Astrocyte of the spinal cord (primary cell): Measurements from ENCODE around the gene UBXN6.
A peak's percentile ranks its signal among the peaks of the same experiment; 100 is the strongest.

Experiments
- DNase-seq: peaks from one replicate; pipeline ENCODE4 v3.0.0; 2011; ENCODE audit warnings: low read depth, low spot score
- H3K4me3 ChIP-seq: 2 replicates; pipeline ENCODE4 v1.5.1; 2011; ENCODE audit warnings: low read depth, mild to moderate bottlenecking, low read length, moderate library complexity
- in situ Hi-C: cut with HindIII; loops from 2 replicates; pipeline ENCODE4 v1.10.0; 2017; ENCODE audit warnings: low sequenced_read_pairs
- TF ChIP-seq, protein P1 (sequence below): IDR thresholded peaks from 2 replicates; pipeline ENCODE4 v1.5.1; 2012; ENCODE audit warnings: low read depth, mild to moderate bottlenecking, low read length, inconsistent platforms

Gene UBXN6

DNA sequence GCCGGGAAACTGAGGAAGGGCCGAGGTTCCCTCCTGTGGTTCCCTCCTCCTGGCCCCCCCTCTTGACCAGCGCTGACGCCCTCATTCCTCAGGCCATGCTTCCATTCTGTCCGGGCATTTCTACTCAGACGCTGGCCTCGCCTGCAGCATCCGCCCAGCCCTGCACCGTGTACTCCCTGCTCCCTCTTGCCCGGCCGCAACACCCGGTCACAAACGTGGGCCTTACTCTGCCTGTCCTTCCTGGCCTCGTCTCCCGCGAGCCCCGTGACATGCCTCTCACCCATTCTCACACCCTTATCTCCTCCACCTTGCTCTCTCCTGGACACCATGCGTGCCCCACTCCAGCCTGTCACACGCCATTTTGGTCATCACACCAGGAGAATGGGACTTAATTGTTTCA, 25.8 kb upstream of the UBXN6 start:
- no peak for DNase-seq
- TF ChIP-seq, protein P1, sequence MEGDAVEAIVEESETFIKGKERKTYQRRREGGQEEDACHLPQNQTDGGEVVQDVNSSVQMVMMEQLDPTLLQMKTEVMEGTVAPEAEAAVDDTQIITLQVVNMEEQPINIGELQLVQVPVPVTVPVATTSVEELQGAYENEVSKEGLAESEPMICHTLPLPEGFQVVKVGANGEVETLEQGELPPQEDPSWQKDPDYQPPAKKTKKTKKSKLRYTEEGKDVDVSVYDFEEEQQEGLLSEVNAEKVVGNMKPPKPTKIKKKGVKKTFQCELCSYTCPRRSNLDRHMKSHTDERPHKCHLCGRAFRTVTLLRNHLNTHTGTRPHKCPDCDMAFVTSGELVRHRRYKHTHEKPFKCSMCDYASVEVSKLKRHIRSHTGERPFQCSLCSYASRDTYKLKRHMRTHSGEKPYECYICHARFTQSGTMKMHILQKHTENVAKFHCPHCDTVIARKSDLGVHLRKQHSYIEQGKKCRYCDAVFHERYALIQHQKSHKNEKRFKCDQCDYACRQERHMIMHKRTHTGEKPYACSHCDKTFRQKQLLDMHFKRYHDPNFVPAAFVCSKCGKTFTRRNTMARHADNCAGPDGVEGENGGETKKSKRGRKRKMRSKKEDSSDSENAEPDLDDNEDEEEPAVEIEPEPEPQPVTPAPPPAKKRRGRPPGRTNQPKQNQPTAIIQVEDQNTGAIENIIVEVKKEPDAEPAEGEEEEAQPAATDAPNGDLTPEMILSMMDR = no peak
- in situ Hi-C loops = no loop called here
- H3K4me3 ChIP-seq = no peak overlapping the region

DNA sequence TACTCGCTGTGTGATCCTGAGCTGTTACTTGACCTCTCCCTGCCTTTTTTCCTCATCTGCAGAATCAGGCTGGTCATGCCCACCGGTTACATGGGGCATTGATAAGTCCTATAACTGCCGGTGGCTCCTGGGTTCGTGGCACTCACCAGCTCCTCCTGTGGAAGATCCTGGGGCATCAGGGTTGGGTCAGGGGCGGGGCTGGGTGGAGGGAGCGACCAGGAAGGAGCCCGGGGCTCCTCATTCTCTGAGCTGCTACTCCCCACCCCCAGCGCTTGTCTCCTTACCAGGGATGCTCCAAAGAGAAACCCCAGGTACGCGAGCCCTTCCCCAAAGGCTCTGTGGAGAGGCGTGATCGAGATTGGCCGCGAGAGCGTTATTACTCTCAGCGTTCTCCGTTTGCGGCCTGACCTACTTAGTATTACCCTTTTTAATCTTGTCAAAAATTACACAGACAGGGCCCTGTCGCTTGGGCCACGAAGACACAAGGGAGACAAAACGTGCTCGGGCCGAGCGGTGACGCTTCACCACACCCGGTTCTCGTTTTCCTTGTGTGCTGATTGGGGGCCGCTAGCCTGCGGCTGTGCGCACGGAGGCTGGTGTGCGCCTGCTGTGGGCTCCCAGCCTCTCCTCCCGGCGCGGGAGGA, 25.2 kb upstream of the UBXN6 start:
- in situ Hi-C loops = no loop called here

GRCh38 chr19:4477034-4477801, 19.6 kb upstream of the UBXN6 start:
- DNase-seq = no peak
- in situ Hi-C loops = no loop called here
- TF ChIP-seq, protein P1 = no peak
- H3K4me3 ChIP-seq = no peak overlapping the region

More for the DNA sequence above, 25.2 kb upstream of the UBXN6 start:
- TF ChIP-seq, protein P1 = no peak
- DNase-seq = no peak
- H3K4me3 ChIP-seq = no peak overlapping the region

GRCh38 chr19:4474514-4475022, 17.0 kb upstream of the UBXN6 start:
- DNase-seq = peak; percentile 70
- in situ Hi-C loops = no loop called here
- TF ChIP-seq, protein P1 = no peak
- H3K4me3 ChIP-seq = peak overlapping the region; percentile 86

DNA sequence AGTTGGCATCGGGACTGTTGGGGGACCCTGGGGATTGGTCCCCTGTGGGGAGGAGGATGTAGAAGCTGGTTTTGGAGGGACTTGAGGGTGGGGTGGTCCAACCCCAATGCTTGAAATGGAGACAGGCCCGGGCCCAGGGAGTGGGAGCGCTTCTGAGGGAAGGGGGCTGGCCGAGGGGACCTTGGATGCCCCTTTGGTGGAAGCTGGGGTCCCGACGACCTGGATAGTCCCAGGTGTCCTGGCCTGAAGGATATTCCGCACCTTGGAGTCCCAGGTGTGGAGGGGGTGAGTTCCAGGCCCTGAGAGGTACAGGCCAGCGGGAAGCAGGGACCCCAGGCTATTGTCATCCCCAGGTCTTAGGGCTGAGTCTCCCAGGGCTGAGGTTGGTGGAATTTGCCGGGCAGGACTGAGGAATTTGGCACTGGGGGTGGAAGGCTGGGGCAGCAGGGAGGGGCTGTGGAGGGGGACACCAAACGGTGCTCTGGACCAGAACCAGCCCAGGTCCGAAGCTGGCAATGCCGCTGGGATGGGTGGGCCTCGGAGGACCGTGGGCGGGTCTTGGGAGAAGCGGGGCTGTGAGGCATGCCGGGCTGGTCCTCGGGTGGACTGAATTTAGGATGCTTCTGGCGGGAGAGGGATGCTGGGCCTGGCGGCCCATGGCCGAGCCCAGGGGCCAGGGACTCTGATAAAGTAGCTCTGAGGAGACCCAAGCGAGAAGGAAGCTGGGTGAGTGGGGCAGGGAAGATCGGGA, 16.3 kb upstream of the UBXN6 start:
- no peak for DNase-seq

More for the DNA sequence above, 16.3 kb upstream of the UBXN6 start:
- peak overlapping the region; percentile 86 for H3K4me3 ChIP-seq
- in situ Hi-C loops = no loop called here
- TF ChIP-seq, protein P1 = no peak
